ENCODE measurements around the gene NADK2. TPM values are rescaled to one million over a fixed set of nuclear protein-coding genes. Genes with fewer than 3 reads are reported as not detected.

Gene NADK2
- total and polyA plus RNA-seq, 2 donors from 2014 or later, result 15.4 to 27.9 TPM

- Histone ChIP-seq H3K9me3 (ENCODE audit: control insufficient read depth in 2 of 3, insufficient read depth in 1 of 3, low read length in 3 of 3) (no peaks in the 10 kb centered on the region), H3K36me3 (ENCODE audit: control insufficient read depth in 2 of 3, insufficient read depth in 3 of 3, low read length in 3 of 3) (peaks cover 0 to 6% (median 0%) of the 10 kb centered on the region in 3 donors), H3K9ac (ENCODE audit: low read length in 3 of 3) (no peak overlapping the region), H3K27me3 (ENCODE audit: control insufficient read depth, insufficient read depth, low read length) (no peaks in the 10 kb centered on the region), H3K4me3 (ENCODE audit: low read length in 3 of 3) (no peak overlapping the region), H3K4me1 (ENCODE audit: control insufficient read depth in 2 of 3, insufficient read depth in 2 of 3, low read depth in 1 of 3, low read length in 3 of 3) (no peaks in the 10 kb centered on the region), H3K27ac (ENCODE audit: low read depth in 2 of 2, low read length in 2 of 2) (no peak overlapping the region)
- DNase-seq (no peak), FAIRE-seq (no peak)
- intact Hi-C loops (cut with DNase I), result no loop called here
- TF ChIP-seq, protein P1, sequence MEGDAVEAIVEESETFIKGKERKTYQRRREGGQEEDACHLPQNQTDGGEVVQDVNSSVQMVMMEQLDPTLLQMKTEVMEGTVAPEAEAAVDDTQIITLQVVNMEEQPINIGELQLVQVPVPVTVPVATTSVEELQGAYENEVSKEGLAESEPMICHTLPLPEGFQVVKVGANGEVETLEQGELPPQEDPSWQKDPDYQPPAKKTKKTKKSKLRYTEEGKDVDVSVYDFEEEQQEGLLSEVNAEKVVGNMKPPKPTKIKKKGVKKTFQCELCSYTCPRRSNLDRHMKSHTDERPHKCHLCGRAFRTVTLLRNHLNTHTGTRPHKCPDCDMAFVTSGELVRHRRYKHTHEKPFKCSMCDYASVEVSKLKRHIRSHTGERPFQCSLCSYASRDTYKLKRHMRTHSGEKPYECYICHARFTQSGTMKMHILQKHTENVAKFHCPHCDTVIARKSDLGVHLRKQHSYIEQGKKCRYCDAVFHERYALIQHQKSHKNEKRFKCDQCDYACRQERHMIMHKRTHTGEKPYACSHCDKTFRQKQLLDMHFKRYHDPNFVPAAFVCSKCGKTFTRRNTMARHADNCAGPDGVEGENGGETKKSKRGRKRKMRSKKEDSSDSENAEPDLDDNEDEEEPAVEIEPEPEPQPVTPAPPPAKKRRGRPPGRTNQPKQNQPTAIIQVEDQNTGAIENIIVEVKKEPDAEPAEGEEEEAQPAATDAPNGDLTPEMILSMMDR (IDR thresholded peaks at IDR 0.05; ENCODE audit: borderline replicate concordance, extremely low read depth, insufficient read depth), result no peak
Measured at GRCh38 chr5:36206913-36207312, 34.8 kb downstream of the NADK2 start.

DNA sequence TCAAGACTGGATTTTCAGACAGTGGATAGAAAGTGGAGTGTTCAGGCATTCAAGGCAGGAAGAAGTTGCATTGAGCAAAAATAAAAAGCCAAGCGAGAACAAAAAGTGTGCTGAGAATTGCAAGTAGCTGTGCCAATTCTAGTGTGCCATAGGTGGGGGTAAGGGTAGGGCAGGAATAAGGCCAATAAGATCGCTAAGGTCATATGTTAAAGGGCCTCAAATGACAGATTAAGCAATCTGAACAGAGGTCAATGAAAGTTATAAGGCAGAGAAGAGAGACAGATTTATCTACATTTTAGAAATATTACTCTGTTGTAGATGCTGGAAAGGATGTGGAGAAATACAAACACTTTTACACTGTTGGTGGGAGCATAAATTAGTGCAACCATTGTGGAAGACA is 36.4 kb downstream of the NADK2 start:
- Histone ChIP-seq H3K36me3 (ENCODE audit: control insufficient read depth in 2 of 3, insufficient read depth in 3 of 3, low read length in 3 of 3) (peaks cover 0 to 6% (median 0%) of the 10 kb centered on the region in 3 donors), H3K9ac (ENCODE audit: low read length in 3 of 3) (no peak overlapping the region), H3K27me3 (ENCODE audit: control insufficient read depth, insufficient read depth, low read length) (no peaks in the 10 kb centered on the region), H3K4me3 (ENCODE audit: low read length in 3 of 3) (no peak overlapping the region), H3K27ac (ENCODE audit: low read depth in 2 of 2, low read length in 2 of 2) (no peak overlapping the region), H3K4me1 (ENCODE audit: control insufficient read depth in 2 of 3, insufficient read depth in 2 of 3, low read depth in 1 of 3, low read length in 3 of 3) (no peaks in the 10 kb centered on the region), H3K9me3 (ENCODE audit: control insufficient read depth in 2 of 3, insufficient read depth in 1 of 3, low read length in 3 of 3) (no peaks in the 10 kb centered on the region)
- intact Hi-C loops (cut with DNase I), result no loop called here
- FAIRE-seq (no peak), DNase-seq (no peak)
- TF ChIP-seq, protein P1 (IDR thresholded peaks at IDR 0.05; ENCODE audit: borderline replicate concordance, extremely low read depth, insufficient read depth), result no peak

DNA sequence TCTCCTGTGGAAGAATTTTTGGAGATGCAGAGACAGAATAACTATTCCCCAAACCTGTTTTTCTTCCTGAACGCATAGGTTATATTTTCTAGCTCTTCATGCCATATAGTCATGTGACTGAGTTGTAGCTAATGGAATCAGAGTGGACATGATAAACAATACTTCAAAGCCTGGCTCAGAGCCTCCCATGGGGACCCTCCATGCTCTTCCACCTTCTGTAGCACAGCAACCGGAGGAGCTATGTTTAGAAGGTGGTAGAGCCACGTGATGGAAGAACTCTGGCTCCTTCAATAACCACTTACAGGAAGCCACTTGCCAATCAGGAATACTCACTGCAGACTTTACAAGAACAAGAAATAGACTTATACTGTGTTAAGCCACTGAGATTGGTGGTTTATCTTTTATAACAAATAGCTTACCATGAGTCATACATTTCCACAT is 39.2 kb downstream of the NADK2 start:
- Histone ChIP-seq H3K4me3 (ENCODE audit: low read length in 3 of 3) (no peak overlapping the region), H3K4me1 (ENCODE audit: control insufficient read depth in 2 of 3, insufficient read depth in 2 of 3, low read depth in 1 of 3, low read length in 3 of 3) (no peaks in the 10 kb centered on the region), H3K27me3 (ENCODE audit: control insufficient read depth, insufficient read depth, low read length) (no peaks in the 10 kb centered on the region), H3K9ac (ENCODE audit: low read length in 3 of 3) (no peak overlapping the region), H3K9me3 (ENCODE audit: control insufficient read depth in 2 of 3, insufficient read depth in 1 of 3, low read length in 3 of 3) (no peaks in the 10 kb centered on the region), H3K27ac (ENCODE audit: low read depth in 2 of 2, low read length in 2 of 2) (no peak overlapping the region), H3K36me3 (ENCODE audit: control insufficient read depth in 2 of 3, insufficient read depth in 3 of 3, low read length in 3 of 3) (peaks cover under 1 to 11% (median 2%) of the 10 kb centered on the region in 3 donors)
- intact Hi-C loops (cut with DNase I), result no loop called here
- FAIRE-seq (no peak), DNase-seq (no peak)
- TF ChIP-seq, protein P1 (IDR thresholded peaks at IDR 0.05; ENCODE audit: borderline replicate concordance, extremely low read depth, insufficient read depth), result no peak

DNA sequence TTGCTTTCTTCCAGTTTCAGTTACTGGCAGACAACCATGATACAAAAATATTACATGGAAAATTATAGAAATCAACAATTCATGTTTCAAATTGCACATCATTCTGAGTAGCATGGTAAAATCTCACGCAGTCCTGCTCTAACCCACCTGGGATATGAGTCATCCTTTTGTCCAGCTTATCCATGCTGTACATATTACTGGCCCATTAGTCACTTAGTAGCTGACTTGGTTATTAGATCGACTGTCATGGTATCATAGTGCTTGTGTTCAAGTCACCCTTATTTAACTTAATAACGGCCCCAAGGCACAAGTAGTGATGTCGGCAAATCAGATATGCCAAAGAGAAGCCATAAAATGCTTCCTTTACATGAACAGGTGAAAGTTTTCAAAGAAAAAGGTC is 41.2 kb downstream of the NADK2 start:
- H3K36me3 ChIP-seq (ENCODE audit: control insufficient read depth in 2 of 3, insufficient read depth in 3 of 3, low read length in 3 of 3), result peaks cover 2 to 16% (median 14%) of the 10 kb centered on the region in 3 donors
- H3K27me3 ChIP-seq (ENCODE audit: control insufficient read depth, insufficient read depth, low read length), result no peaks in the 10 kb centered on the region
- no peaks in the 10 kb centered on the region for H3K9me3 ChIP-seq (ENCODE audit: control insufficient read depth in 2 of 3, insufficient read depth in 1 of 3, low read length in 3 of 3)
- H3K4me3 ChIP-seq (ENCODE audit: low read length in 3 of 3), result no peak overlapping the region
- H3K27ac ChIP-seq (ENCODE audit: low read depth in 2 of 2, low read length in 2 of 2), result no peak overlapping the region
- no peak overlapping the region for H3K9ac ChIP-seq (ENCODE audit: low read length in 3 of 3)
- TF ChIP-seq, protein P1 (IDR thresholded peaks at IDR 0.05; ENCODE audit: borderline replicate concordance, extremely low read depth, insufficient read depth), result no peak
- intact Hi-C loops (cut with DNase I), result no loop called here
- no peaks in the 10 kb centered on the region for H3K4me1 ChIP-seq (ENCODE audit: control insufficient read depth in 2 of 3, insufficient read depth in 2 of 3, low read depth in 1 of 3, low read length in 3 of 3)
- FAIRE-seq, result no peak
- DNase-seq, result no peak
